GM18907 (cell line): ENCODE measurements around the gene SZT2.
"Not testable (repeated sequence)": the region's sequence is repeated elsewhere in the genome, so short reads cannot be mapped to it uniquely, and the experiment has no call there.

Source experiments
- ATAC-seq: cut with Tn5 transposase; IDR thresholded peaks from one replicate; pipeline ENCODE4 v1.9.1; 2021; ENCODE audit warnings: mild to moderate bottlenecking, moderate library complexity; ENCODE audit not compliant: unreplicated experiment

Gene SZT2

DNA sequence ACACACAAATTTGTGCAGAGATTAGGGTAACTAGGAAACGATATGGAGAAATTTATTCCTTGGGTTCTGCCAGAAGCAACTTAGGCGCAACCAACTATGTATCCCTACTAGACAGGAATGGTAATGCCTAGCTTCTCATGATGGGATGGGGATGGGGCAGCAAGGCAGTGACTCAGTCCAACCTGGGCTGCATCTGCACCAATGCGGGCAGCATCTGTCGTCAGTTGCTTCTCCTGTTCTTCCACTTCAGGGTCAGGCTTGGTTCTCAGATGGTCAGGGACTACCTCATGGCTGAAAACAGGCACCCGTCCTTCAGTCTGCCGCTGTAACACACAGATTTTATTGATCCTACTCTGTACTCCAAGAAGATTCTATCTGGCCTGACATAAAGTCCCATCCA is 3.0 kb upstream of the SZT2 start:
- ATAC-seq = no peak

DNA sequence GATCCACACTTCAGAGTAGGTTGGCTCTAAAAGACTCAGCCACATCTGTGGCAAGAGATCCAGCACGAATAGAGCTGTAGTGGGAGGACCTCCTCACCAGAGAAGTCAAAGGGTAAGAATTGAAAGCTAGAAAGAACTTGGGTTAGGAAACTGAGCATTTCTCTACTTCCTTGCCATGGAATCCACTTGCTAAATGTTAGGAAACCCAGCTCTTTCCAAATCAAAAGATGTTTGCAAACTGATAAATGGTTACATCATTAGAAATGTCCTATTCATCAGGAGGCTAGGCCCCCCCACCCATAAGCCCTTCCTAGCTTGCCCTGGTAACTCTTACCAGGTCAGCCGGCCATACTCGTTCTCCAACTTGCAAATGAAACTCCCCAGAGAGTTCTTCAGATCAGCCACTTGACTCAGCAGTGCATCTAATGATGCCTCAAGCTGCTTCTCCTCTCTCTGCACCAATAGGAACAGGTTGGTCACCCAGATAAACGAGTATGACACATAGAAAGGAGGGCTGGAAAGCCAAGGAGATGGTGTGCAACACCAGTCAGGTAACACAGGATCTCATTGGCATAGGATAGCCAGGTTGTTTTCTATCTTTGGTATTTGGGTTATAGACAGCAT is 1.6 kb upstream of the SZT2 start:
- ATAC-seq = no peak

DNA sequence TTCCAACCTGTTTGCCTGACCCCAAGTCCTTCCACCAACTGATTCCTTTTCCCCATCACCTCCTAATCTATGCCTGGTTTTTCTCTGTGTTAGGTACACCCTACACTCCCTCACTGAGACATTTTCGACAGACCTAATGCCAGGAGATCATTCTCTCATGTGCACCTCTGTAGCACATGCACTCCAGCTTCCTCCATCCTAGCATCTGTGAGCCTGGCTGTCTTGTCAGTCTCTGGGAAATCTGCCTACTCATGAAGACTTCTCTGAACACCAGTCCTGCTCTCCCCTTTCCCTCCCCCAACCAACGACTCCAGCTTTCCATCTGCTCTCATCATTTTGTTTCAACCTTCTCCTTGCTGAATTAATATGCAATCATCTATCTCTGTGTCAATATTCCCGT is 1.1 kb upstream of the SZT2 start:
- no peak for ATAC-seq

DNA sequence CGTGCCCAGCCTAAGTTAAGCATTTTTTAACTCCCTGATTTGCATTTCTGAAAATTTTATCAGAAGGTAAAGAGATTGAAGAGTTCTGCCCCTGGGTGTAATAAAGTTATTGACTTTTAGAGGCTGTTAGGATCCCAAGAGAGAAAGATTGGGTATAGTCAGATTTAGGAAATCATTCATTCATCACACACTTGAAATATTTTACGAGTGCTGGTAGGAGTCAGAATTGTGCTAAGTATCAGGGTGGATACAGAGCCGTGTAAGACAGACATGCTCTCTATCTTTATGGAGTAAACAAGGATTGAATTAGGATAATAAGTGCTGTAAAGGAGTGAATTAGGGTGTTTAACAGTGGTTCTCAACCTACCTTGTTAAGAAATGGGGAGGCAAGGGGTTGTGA is 3.0 kb downstream of the SZT2 start:
- ATAC-seq = no peak

DNA sequence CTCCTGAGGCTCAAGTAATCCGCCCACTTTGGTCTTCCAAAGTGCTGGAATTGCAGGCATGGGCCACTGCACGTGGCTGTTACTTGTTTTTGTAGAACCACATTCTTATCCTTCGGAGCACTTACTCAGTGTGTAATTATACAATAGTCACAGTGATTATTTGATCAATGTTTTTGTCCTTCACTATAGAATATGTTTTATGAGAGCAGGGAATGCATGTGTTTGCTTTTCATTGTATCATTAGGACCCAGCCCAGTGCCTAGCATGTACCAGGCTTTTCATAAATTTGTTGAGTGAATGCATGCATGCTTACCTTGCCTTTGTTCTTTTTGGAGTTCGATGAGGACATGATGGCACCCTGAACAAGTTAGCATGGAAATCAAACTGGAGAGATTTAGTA is 5.8 kb downstream of the SZT2 start:
- ATAC-seq = no peak

DNA sequence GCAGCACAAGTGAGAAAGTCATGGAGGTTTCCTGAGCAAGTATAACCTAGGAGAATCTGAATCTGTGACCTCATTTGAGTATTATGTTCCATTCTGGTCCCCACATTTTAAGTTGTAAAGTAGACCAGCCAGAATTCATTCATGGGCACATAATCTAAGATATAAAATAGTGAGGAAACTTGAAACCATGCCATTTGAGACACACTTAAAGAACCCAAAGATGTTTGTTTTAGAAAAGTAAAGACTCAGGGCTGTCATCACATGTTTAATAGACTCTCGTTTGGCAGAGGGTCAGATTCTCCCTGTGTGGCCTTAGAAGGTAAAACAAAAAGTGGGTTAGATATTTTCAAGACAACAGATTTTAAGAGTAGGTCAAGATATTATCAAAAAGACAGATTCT is 6.4 kb downstream of the SZT2 start:
- no peak for ATAC-seq

DNA sequence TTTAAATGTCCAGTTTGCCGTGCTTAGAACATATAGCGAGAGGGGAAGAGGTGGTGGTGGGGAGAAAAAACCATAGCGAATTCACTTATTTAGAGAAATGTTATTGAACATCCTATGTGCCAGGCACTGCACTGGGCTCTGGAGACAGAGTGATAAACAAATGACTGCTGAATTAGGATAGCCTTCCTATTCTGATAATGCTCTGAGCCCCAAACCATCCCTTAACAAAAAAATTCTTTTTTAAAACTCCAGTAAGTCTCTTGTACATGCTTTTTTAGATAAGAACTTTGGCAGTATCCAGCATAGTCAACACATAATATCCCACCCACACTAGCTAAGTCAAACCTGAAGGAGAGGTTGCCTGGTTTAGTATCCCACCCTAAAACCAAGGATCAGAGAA is 8.5 kb downstream of the SZT2 start:
- no peak for ATAC-seq

DNA sequence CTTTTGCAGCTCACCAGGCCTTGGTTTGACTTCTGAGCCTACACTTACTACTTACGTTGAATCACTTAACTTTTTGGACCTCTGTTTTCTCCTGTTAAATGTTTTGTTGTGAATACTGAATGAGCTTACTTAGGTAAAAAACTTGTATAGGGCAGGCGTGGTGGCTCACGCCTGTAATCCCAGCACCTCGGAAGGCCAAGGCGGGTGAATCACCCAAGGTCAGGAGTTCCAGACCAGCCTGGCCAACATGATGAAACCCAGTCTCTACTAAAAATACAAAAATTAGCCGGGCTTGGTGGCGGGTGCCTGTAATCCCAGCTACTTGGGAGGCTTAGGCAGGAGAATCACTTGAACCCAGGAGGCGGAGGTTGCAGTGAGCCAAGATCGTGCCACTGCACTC is 10.7 kb downstream of the SZT2 start:
- not testable (repeated sequence) for ATAC-seq

DNA sequence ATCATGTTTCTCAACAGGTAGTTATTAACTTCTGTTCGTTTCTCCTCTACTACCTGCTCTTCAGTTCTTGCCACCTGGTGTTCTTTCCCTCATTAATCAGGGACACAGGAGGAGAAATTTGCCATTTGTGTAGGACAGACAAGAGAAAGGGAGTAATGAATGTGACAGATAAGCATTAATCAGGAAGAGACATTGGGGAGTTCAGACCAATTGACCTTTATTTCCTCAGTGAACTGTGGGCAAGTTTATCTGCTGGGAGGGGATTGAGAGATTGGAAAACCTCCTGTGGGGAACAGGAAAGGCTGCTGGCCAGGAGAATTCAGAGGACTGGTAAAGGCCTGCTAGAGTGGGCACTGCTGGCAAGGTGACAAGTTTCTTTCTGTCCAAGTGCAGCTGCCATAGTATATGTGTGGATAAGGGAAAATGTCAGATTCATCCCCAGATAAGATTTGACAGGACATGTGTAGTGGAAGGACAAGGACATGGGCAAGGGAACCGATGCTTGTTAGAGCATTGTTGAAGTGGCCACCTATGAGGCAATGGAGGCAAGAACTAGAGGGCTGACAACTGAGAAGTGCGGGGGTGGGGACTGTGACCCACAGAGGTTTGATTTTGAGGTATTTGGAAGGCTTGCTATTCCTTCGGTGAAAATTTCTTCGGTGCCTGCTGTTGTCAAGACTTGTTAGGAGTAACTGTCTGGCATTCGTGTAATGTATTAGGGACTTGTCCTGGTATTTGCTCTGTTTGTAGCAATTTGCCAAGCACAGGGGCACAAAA is 12.6 kb downstream of the SZT2 start:
- ATAC-seq = no peak

DNA sequence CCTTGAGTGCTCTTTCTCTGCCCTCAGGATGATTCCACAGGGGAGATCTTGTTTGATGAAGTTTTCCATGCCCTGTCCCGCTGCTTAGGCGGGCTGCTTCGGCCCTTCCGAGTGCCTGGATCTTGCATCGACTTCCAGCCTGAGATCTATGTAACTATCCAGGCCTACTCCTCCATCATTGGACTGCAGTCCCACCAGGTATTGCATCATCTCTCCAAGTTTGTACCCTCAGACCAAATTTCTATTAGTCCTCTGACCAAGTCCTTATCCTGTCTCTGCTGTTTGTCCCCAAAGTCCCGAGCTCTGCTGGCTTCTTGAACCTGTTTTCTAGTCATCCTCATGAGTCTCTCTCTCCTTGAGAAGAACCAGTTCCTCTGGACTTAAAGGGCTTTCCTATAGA is 14.7 kb downstream of the SZT2 start:
- no peak for ATAC-seq

DNA sequence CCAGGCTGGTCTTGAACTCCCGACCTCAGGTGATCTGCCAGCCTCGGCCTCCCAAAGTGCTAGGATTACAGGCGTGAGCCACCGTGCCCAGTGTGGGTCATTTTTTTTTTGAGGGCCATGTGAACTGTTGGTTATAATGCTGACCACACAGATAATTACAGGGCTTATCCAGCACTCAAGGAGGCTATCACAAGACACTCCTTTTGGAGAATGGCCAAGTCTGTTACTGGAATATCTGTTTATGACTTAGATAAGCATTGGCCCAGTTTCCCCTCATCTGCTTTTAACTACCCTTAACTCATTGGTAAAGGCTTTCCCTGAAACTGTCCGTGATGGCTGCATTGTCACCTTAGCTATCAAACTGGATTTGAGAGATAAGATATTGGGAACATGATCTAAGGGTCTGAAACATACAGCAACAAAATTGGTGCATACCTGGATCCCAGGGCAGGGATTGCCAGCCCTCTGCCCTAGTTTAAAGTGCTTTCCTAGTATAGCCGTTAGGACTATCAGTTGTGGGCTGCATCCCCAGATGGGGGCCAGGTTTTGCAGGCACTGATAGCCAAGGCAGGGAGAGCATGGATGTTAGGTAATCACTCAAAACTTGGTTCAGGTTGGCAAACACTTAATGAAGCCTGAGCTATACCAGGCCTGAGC is 15.6 kb downstream of the SZT2 start:
- no peak for ATAC-seq

DNA sequence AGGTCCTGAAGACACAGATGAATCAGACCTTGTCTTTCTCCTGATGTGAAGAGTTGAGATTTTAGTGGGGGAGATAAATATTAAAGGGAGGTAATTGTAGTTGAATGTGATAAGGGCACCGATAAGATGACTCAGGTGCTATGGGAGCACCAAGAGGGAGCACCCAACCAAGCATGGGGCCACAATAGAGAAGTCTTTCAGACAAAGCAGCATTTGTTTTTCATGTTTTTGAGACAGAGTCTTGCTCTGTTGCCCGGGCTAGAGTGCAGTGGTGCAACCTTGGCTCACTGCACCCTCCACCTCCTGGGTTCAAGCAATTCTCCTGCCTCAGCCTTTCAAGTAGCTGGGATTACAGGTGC is 16.2 kb downstream of the SZT2 start:
- no peak for ATAC-seq

DNA sequence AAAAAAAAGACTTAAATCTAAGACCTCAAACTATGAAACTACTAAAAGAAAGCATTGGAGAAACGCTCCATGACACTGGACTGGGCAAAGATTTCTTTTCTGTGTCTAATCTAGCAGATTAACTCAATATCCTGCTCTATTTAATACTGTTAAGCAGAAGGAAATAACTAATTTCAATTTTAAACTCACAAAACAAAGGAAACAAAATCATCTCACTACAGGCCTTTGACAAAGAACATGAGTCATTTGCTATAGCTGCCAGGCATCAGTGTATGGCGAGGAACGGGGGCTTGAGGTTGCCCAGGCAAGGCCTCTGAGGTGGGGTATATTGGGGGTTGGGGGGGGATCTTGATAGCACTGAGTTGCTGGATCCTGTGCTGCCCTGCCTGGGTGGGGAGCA is 20.9 kb downstream of the SZT2 start:
- no peak for ATAC-seq

DNA sequence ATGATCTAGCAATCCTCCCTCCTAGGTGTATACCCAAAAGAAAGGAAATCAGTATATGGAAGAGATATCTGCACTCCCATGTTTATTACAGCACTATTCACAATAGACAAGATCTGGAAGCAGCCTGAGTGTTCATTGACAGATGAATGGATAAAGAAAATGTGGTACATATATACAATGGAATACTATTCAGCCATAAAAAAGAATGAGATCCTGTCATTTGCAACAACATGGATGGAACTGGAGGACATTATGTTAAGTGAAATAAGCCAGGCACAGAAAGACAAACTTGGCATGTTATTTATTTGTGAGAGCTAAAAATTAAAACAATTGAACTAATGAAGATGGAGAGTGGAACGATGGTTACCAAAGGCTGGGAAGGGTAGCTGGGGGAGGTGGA is 23.7 kb downstream of the SZT2 start:
- not testable (repeated sequence) for ATAC-seq

DNA sequence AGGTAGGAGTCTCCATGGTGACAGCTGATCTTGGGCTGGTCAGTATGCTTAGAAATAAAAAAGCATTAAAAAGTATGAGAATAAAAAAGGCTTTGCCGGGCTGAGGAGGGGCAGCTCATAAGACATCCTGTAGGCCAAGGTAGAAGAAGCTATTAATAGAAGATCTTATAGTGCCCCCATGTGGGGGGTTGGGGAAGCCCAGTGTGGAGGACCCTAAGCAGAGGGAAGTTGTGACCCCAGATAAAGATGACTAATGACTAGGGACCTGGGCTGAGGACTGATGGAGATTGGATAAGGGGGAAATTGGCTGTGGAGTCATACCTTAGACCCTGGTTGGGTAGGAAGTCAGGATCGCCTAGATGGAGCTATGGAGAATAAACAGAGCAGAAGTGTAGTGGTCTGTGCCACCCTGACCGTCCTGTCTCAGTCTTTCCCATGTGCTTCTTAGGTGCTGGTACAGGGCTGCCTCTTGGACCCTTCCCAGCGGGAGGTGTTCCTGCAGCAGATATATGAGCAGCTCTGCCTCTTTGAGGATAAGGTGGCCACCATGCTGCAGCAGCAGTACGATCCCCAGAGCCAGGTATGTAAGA is 25.0 kb downstream of the SZT2 start:
- no peak for ATAC-seq

DNA sequence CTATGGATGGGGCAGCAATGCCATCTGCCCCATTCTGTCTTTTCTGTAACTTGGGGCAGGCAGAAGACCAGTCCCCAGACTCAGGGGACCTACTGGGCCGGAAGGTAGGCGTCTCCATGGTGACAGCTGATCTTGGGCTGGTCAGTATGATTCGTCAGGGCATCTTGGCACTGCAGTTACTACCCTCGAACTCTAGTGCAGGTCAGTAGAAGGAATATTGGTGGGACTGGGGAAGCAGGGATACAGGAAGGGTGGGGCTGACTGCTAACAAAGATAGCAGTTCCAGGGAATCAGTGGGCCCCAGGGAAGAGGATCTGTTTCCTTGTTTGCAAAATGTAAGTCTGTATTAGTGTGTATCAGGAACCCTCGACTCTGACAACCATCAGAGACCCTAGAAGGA is 26.2 kb downstream of the SZT2 start:
- no peak for ATAC-seq

DNA sequence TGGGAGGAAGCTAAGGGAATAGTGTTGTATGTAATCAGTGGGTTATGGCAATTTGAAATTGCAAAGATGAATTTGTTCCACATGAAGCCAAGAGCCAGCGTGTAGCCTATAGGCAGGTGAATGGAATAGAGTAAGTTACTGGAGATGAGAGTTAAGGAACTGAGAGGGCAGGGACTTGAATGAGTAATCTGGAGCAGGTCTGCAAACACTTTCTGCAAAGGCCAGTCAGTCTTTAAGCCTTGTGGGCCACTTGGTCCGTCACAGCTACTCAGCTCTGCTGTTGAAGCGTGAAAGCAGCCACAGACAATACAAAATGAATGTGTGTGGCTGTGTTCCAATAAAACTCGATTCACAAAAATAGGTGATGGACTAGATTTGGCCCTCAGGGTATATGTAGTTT is 29.2 kb downstream of the SZT2 start:
- no peak for ATAC-seq

DNA sequence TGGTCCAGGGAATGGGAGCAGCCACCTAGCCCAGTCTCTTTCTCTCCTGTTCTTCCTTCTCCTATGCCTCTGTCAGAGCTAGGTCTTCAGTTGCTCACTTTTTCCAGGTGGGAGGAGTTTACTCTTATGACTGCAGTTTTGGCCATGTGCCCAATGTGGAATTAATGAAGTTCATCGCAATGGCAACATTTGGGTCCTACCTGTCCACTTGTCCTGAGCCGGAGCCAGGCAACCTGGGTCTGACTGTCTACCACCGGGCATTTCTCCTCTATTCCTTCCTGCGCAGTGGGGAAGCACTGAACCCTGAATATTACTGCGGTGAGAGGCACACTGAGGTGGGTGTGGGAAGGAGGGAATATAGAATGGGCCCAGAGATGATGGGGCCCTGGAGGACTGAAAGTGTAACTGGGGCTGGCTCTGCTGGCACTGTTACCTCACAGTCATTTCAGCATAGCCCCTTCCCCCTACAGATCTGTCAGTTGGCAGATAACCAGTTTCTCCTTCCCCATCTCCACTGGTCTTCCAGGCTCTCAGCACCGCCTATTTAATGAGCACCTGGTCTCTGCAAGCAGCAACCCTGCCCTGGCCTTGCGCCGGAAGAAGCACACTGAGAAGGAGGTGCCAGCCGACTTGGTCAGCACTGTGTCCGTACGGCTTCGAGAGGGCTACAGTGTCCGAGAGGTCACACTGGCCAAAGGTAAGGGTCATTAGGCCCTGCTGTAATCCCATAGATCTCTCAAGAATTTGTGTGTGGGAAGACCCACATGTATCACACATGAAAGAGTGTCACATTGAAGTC is 30.1 kb downstream of the SZT2 start:
- no peak for ATAC-seq

DNA sequence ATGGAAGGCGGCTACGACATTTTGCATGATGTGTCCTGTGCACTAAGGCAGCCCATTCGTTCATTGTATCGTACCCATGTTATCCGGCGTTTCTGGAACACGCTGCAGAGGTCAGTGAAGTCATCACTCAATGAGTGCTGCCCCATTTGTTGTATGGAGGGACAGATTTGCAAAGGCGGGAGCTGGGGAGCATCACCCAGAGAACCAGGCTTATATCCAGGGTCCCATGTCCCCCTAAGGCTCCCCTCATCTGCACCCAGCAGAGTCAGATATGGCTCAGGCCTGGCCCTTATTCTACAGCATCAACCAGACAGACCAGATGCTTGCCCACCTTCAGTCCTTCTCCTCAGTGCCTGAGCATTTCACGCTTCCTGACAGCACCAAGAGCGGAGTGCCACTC is 31.2 kb downstream of the SZT2 start:
- no peak for ATAC-seq

DNA sequence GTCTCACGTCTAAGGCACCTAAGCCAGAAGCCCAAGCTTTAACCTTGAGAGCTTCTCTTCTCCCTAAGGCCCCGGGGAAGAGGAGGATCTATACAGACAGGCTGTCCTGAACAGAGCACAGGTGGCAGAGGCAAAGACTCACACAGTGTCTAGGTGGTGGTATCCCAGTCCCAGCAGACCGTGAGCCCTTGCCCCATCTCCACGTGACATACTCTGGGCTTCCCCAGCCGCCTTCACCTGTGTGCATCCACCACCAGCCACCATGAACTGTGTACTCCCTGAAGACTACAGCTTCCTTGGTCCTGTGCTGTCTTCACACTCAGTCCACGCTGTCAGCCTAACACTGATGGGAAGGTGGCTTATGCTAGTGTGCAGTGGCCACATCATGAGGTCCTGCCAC is 31.7 kb downstream of the SZT2 start:
- ATAC-seq = no peak
